HCT116 (cell line): ENCODE data around the gene PAN3. TPM values are rescaled to one million over a fixed set of nuclear protein-coding genes. Genes with fewer than 3 reads are reported as not detected.

Experiments
- ATAC-seq: fragments of 200-7000 bp; cut with Tn5 transposase; 2 replicates; pipeline ENCODE4 v1.9.1; 2020; ENCODE audit warnings: mild to moderate bottlenecking, moderate library complexity
- BruUV-seq: library from RNA; stranded (reverse); fragments of 400-500 nt; replicated peaks from 2 replicates; lab custom pipeline; 2021; lab: Mats Ljungman, UMichigan
- CTCF ChIA-PET: fragments of 300-600 bp; sonication (Branson Sonifier 250); formaldehyde crosslinking; loops from one replicate; lab custom pipeline; 2021; ENCODE audit warnings: antibody characterized with exemption; lab: Charles Lee
- POLR2A ChIA-PET: fragments of 300-600, 350-600 bp; sonication (Branson Sonifier 250); formaldehyde crosslinking; loops from one replicate; lab custom pipeline; 2021; ENCODE audit warnings: antibody characterized with exemption; lab: Charles Lee
- RAD21 ChIA-PET, 2 experiments: fragments of 300-600 bp; sonication (Branson Sonifier 250); formaldehyde crosslinking; loops; one replicate each; lab custom pipeline; 2023; ENCODE audit warnings: low total read pairs in 2 of 2; ENCODE audit not compliant: uncharacterized antibody in 2 of 2, unreplicated experiment in 2 of 2, low non-redundant PET in 1 of 2; lab: Charles Lee
- DNase-seq: peaks from one replicate; pipeline ENCODE4 v3.0.0-alpha.2; 2010; ENCODE audit warnings: low read depth, low spot score
- H2AFZ ChIP-seq: fragments of 200-600 bp; shearing (Covaris generic), sonication (generic); 2 replicates; pipeline ENCODE4 v1.6.1; 2017; ENCODE audit warnings: low read depth, mixed run types, mixed read lengths, antibody characterized with exemption, low read length; ENCODE audit not compliant: poor library complexity, severe bottlenecking
- H3K27ac ChIP-seq: 2 replicates; pipeline ENCODE4 v1.5.1; 2012; ENCODE audit warnings: low read depth, low read length
- H3K27me3 ChIP-seq: fragments of 200-600 bp; sonication (generic); 2 replicates; pipeline ENCODE4 v1.6.1; 2016; ENCODE audit warnings: mixed run types, low read length, mixed read lengths; ENCODE audit not compliant: insufficient read depth
- H3K36me3 ChIP-seq, 2 experiments: fragments of 200-500 bp in 1 of 2; fragments of 200-600 bp in 1 of 2; sonication (Bioruptor generic) in 1 of 2; sonication (generic) in 1 of 2; 2 replicates each; pipeline versions ENCODE4 v1.5.1 to v1.6.1; 2014 to 2016; ENCODE audit warnings: low read length in 2 of 2, inconsistent platforms in 1 of 2, mixed read lengths in 1 of 2, mixed run types in 1 of 2; ENCODE audit not compliant: insufficient read depth in 2 of 2, control insufficient read depth in 1 of 2
- H3K4me1 ChIP-seq, 2 experiments: fragments of 200-600 bp in 1 of 2; sonication (generic) in 1 of 2; 2 replicates each; pipeline versions ENCODE4 v1.5.1 to v1.6.1; 2012 to 2017; ENCODE audit warnings: low read length in 2 of 2, inconsistent platforms in 1 of 2, mild to moderate bottlenecking in 1 of 2, mixed read lengths in 1 of 2, mixed run types in 1 of 2, moderate library complexity in 1 of 2; ENCODE audit not compliant: insufficient read depth in 2 of 2, control insufficient read depth in 1 of 2
- H3K4me2 ChIP-seq: fragments of 200-600 bp; sonication (generic); 2 replicates; pipeline ENCODE4 v1.6.1; 2017; ENCODE audit warnings: mixed run types, low read length, mixed read lengths
- H3K4me3 ChIP-seq, 2 experiments: fragments of 200-600 bp in 1 of 2; sonication (generic) in 1 of 2; replicated peaks in 1 of 2; 2 replicates each; pipeline ENCODE4 v1.5.1; 2011 to 2016; ENCODE audit warnings: low read length in 2 of 2, control low read depth in 1 of 2, low read depth in 1 of 2, mild to moderate bottlenecking in 1 of 2, mixed read lengths in 1 of 2, mixed run types in 1 of 2
- H3K79me2 ChIP-seq: fragments of 200-600 bp; sonication (generic); 2 replicates; pipeline ENCODE4 v1.6.1; 2017; ENCODE audit warnings: mild to moderate bottlenecking, mixed run types, low read length, moderate library complexity, mixed read lengths; ENCODE audit not compliant: insufficient read depth
- H3K9ac ChIP-seq: fragments of 200-600 bp; sonication (generic); 2 replicates; pipeline ENCODE4 v1.6.1; 2016; ENCODE audit warnings: low read length, mixed read lengths
- H3K9me2 ChIP-seq: fragments of 200-600 bp; sonication (generic), shearing (Covaris generic); 2 replicates; pipeline ENCODE4 v1.6.1; 2017; ENCODE audit warnings: mixed run types, mild to moderate bottlenecking, moderate library complexity; ENCODE audit not compliant: insufficient read depth
- H3K9me3 ChIP-seq, 2 experiments: fragments of 200-500 bp in 1 of 2; fragments of 200-600 bp in 1 of 2; sonication (Bioruptor generic) in 1 of 2; sonication (generic) in 1 of 2; 2 replicates each; pipeline ENCODE4 v1.6.1; 2014 to 2017; ENCODE audit warnings: low read length in 2 of 2, mixed read lengths in 2 of 2, inconsistent platforms in 1 of 2, low read depth in 1 of 2, mild to moderate bottlenecking in 1 of 2, mixed run types in 1 of 2, moderate library complexity in 1 of 2; ENCODE audit not compliant: control insufficient read depth in 1 of 2, insufficient read depth in 1 of 2
- H4K20me1 ChIP-seq: fragments of 200-600 bp; sonication (generic), shearing (Covaris generic); 2 replicates; pipeline ENCODE4 v1.6.1; 2017; ENCODE audit warnings: mixed run types, mild to moderate bottlenecking, moderate library complexity; ENCODE audit not compliant: insufficient read depth
- CEBPB ChIP-seq: IDR thresholded peaks from 2 replicates; pipeline ENCODE4 v1.6.1; 2012; ENCODE audit warnings: low read depth
- ELF1 ChIP-seq: IDR thresholded peaks from 2 replicates; pipeline ENCODE4 v1.6.1; 2012; ENCODE audit warnings: low read depth, borderline replicate concordance
- EZH2 ChIP-seq: fragments of 200-600 bp; sonication (generic); IDR thresholded peaks from 2 replicates; pipeline ENCODE4 v1.6.1; 2017; ENCODE audit warnings: antibody characterized with exemption, mixed run types
- FOSL1 ChIP-seq: IDR thresholded peaks from 2 replicates; pipeline ENCODE4 v1.6.1; 2012; ENCODE audit warnings: low read depth
- POLR2AphosphoS5 ChIP-seq: IDR thresholded peaks from 2 replicates; pipeline ENCODE4 v1.6.1; 2011; ENCODE audit warnings: mild to moderate bottlenecking, low read depth, low read length, moderate library complexity
- RAD21 ChIP-seq: IDR thresholded peaks from 2 replicates; pipeline ENCODE4 v1.6.1; 2012; ENCODE audit warnings: low read depth, mild to moderate bottlenecking
- SIN3A ChIP-seq: IDR thresholded peaks from 2 replicates; pipeline ENCODE4 v1.6.1; 2012; ENCODE audit warnings: low read depth
- TCF7L2 ChIP-seq: IDR thresholded peaks from 2 replicates; pipeline ENCODE4 v1.7.0; 2011; ENCODE audit warnings: borderline replicate concordance, inconsistent platforms; ENCODE audit not compliant: insufficient read depth, insufficient read length; ENCODE audit errors: extremely low read depth
- YY1 ChIP-seq: IDR thresholded peaks from 2 replicates; pipeline ENCODE4 v1.6.1; 2011; ENCODE audit warnings: low read length, low read depth, moderate library complexity, mild to moderate bottlenecking; ENCODE audit not compliant: insufficient replicate concordance; ENCODE audit errors: extremely low read depth
- ZBTB33 ChIP-seq: IDR thresholded peaks from 2 replicates; pipeline ENCODE4 v1.6.1; 2011; ENCODE audit warnings: mild to moderate bottlenecking, low read length, moderate library complexity; ENCODE audit not compliant: insufficient replicate concordance; ENCODE audit errors: extremely low read depth
- ZFX ChIP-seq: fragments of 450-650 bp; IDR thresholded peaks from 2 replicates; pipeline ENCODE4 v1.6.1; 2017
- intact Hi-C: fragments of 100-400 bp; cut with micrococcal nuclease; formaldehyde crosslinking; loops from 2 replicates; pipeline ENCODE4 v1.10.0; 2022
- total RNA-seq: library from RNA; stranded (reverse); gene quantifications from one replicate; pipeline ENCODE4 v1.2.1, GENCODE V29; 2021; ENCODE audit not compliant: unreplicated experiment

PAN3 gene
- total RNA-seq, 1 experiment from 2014 or later: 30.1 TPM

GRCh38 chr13:28322256-28322905 is 184.0 kb downstream of the PAN3 start:
- ATAC-seq: no peak
- no peak overlapping the region for H3K4me3 ChIP-seq
- no peak overlapping the region for H3K4me2 ChIP-seq
- no peak for TF ChIP-seq YY1
- TF ChIP-seq POLR2AphosphoS5: no peak
- no peak for TF ChIP-seq FOSL1
- no peak for TF ChIP-seq SIN3A
- no peak for TF ChIP-seq RAD21
- TF ChIP-seq EZH2: no peak
- TF ChIP-seq CEBPB: no peak
- TF ChIP-seq TCF7L2: no peak
- no peak for TF ChIP-seq ZFX
- TF ChIP-seq ZBTB33: no peak
- TF ChIP-seq ELF1: no peak
- no peaks in the 10 kb centered on the region for H3K9me2 ChIP-seq
- RAD21 ChIA-PET: no interaction called here
- no peaks in the 10 kb centered on the region for H3K79me2 ChIP-seq
- H3K9ac ChIP-seq: no peak overlapping the region
- no peak for DNase-seq
- intact Hi-C loops: loop anchor here (10.0 kb wide), 1 partner anchor 1042 kb away; no protein-coding TSS in a partner anchor
- no peaks in the 10 kb centered on the region for H4K20me1 ChIP-seq
- POLR2A ChIA-PET: no interaction called here
- no peaks in the 10 kb centered on the region for H3K4me1 ChIP-seq
- no peaks in the 10 kb centered on the region for H3K9me3 ChIP-seq
- CTCF ChIA-PET: interaction anchor here (1.7 kb wide), 1 partner anchor 474 kb away, joined by 4 read pairs; no protein-coding TSS in a partner anchor
- H3K36me3 ChIP-seq: no peaks in the 10 kb centered on the region
- H3K27me3 ChIP-seq: no peaks in the 10 kb centered on the region
- H2AFZ ChIP-seq: no peak overlapping the region
- no peak overlapping the region for H3K27ac ChIP-seq
- BruUV-seq: no TSS peak
